Activated CD4-positive, alpha-beta T cell treated with anti-CD3 and anti-CD28 coated beads, Interleukin-2, amount 50 U/mL, for 24 hours (primary cell): ENCODE measurements around the gene LAMC1.

ENCODE experiments used
- DNase-seq, 2 donors: peaks; one replicate each; pipeline ENCODE4 v3.0.0-alpha.2; 2020; ENCODE audit warnings: low read depth in 1 of 2, low spot score in 1 of 2

The LAMC1 gene

DNA sequence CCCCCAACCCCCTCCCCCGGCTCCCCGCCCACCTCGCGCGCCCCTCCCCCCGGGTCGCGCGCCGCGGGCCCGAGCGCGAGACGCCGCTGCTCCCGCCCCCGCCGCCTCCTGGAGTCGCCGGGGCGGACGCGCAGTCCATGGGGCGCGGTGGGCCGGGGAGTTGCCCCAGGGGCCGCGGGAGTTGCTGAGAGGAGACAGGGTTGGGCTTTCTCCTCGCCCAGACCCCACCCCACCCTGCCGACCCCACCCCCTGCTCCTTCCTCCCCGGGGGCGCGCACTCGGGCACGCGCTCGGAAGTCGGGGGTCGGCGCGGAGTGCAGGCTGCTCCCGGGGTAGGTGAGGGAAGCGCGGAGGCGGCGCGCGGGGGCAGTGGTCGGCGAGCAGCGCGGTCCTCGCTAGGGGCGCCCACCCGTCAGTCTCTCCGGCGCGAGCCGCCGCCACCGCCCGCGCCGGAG is at the start of gene LAMC1:
Gene LAMC1, plus strand, starts transcription at position 275 of the 455 bp plus-strand sequence. CDS start 297 bp downstream, outside the sequence.
- no peak for DNase-seq

DNA sequence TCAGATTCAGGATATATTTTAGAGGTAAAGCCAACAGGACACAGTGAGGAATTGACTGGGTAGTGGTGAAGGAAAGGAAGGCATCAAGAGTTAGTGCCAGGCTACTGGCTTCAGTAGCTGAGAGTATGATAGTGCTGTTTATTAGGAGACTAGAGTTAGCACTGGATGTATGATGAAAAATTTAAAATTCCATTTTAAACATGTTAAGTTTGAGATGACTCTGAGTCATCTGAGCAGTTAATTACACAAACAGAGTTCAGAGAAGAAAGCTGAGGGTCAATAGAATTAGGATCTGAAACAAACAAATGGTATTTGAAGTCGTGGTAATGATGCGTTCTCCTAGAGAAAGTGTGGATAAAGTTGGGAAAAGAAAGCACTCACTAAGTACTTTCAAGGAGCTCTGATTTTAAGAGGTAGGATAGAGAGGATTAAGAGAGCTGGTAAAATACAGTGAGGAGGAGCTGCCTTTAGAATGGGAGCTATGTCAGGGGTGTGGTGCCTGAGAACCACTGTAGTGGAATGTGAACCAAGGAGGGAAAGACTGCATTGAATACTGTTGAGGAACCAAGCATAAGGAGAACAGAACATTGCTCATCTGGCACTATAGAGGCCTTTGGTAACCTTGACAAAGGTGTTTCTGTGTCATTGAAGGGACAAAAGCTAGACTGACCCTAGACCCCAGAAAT is 48.6 kb upstream of the LAMC1 start:
- no peak for DNase-seq

DNA sequence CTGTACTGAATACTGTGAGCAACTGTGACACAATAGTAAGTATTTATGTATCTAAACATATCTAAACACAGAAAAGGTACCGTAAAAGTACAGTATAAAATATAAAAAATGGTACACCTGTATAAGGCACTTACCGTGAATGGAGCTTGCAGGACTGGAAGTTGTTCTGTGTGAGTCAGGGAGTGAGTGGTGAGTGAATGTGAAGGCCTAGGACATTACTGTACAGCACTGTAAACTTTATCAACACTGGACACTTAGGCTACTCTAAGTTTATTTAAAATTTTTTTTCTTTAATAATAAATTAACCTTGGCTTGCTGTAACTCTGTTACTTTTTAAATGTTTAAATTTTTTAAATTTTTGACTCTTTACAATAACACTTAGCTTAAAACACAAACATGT is 45.7 kb upstream of the LAMC1 start:
- no peak for DNase-seq

- no peak for DNase-seq
Observed at GRCh38 chr1:182978151-182978853, 44.9 kb upstream of the LAMC1 start.

DNA sequence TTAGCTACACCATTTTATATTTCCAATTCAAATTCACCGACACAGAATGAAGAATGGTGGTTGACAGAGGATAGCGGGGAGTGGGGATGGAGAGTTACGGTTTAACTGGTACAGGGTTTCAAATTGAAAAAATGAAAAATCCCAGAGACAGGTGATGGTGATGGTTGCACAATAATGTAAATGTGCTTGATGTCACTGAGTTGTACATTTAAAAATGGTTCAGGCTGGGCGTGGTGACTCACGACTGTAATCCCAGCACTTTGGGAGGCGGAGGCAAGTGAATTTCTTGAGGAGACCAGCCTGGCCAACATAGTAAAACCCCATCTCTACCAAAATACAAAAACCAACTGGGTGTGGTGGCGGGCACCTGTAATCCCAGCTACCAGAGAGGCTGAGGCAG is 39.1 kb upstream of the LAMC1 start:
- DNase-seq = no peak

GRCh38 chr1:182984621-182985020 is 38.6 kb upstream of the LAMC1 start:
- DNase-seq = no peak

DNA sequence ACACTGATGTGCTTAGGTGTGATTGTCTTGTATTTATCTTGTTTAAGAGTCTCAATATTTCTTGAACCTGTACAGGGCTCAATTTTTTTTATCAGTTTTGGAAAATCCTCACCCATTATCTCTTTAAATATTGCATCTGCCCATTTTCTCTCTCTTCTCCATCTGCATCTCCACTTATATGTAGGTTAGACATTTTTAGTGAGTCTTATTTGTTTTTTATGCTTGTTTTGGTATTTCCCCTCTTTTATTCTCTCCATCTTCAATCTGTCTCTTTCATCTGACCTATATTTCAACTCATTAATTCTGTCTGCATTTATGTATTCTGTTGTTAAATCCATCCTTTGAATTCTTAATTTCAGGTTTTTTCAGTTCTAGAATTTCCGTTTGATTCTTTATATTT is 37.3 kb upstream of the LAMC1 start:
- DNase-seq = no peak

GRCh38 chr1:182990413-182991144 is 32.6 kb upstream of the LAMC1 start:
- DNase-seq = no peak

- no peak for DNase-seq
Observed at GRCh38 chr1:182993746-182994145, 29.5 kb upstream of the LAMC1 start.

DNA sequence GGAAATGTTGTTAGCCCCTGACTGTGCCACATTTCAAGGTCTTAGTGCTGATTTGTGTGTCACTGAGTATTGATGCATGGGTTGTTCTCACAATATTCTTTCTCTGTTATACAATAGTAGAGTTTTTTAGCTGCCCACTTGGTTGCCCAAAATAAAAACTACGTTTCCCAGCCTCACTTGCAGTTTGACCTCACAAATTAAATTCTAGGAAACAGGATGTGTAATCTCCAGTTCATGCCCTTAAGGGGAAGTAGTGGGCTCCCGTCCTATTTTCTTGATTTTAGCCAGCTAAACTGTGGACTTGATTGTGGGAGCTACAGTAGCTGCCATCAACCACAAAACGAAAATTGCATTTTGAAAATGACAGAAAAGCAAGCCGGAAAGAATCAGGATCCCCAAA is 27.3 kb upstream of the LAMC1 start:
- no peak for DNase-seq

- DNase-seq = no peak
Observed at GRCh38 chr1:182996816-182997215, 26.4 kb upstream of the LAMC1 start.

DNA sequence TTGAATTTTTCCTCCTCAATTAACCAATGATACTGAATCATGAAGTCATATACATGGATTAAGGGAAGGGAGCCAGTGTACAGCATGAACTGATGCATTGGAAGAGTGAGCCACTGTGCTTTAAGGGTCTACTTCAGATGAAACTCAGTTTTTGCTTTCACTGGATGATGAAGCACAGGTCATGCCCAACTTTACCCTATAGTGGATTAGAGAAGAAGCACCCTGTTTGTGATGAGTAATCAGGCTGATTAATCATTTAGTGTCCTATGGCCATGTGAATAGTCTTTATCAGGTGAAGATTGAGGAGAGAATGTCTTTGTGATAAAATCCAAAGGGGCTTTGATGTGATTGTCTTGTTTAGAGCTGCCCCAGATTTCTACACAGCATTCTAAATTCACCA is 24.7 kb upstream of the LAMC1 start:
- no peak for DNase-seq

- no peak for DNase-seq
Observed at GRCh38 chr1:183000167-183000962, 22.9 kb upstream of the LAMC1 start.

GRCh38 chr1:183002267-183002666 is 21.0 kb upstream of the LAMC1 start:
- no peak for DNase-seq

GRCh38 chr1:183002797-183003196 is 20.4 kb upstream of the LAMC1 start:
- no peak for DNase-seq

GRCh38 chr1:183003203-183003602 is 20.0 kb upstream of the LAMC1 start:
- no peak for DNase-seq

- no peak for DNase-seq
Observed at GRCh38 chr1:183004141-183004540, 19.1 kb upstream of the LAMC1 start.

GRCh38 chr1:183011859-183012258 is 11.4 kb upstream of the LAMC1 start:
- DNase-seq = no peak

DNA sequence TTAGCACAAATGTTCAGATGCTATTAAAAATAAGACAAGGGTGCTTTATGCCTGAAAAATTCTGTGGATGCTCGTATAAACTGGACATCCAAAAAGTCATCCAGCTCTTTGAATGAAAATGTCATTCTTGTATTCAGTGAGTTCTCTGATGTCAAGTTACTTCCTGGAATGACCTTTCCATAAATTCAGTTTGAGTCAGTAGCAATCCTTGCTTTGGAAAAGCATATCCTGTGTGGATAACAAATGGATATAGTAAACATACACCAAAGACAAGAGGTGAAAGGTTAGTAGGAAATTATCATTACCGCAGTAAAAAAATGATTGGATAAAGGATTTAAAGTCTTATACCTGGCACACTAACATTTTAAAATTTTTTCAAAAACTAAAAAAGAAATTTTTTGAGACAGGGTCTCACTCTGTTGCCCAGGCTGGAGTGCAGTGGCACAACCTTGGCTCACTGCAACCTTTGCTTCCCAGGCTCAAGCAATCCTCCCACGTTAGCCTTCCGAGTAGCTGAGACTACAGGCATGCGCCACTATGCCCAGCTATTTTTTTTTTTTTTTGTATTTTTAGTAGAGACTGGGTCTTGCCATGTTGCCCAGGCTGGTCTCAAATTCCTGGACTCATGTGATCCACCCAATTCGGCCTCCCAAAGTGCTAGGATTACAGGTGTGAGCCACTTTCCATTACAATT is 10.8 kb upstream of the LAMC1 start:
- no peak for DNase-seq

DNA sequence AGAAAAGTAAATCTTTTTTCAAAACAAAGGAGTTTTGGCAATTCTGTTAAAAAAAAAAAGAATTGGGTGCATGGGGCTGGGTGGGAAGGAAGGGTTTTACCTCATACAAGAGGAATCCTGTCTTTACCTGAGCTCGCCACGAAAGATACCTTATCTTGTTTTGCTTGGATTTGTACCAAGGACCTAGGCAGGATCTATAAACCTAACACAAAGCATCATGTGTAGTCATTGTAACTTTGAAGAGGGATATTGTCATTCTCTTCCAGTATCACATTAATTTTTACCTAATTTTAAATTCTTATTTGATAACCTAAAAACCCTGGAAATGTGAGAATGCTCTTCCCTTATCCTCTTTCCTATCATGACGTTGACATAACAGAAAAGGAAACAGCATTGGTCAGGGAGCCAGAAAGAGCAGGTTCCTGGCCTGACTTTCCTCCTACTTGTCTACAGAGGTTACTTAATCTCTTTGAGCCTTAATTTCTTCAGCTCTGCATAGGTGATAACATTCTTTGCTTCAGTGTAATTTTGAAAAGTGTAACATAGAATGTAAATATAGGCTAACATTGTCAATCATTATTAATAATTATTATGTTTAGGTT is 4.0 kb upstream of the LAMC1 start:
- DNase-seq = no peak
